ENCODE data around the gene FXYD7.
"Not testable (repeated sequence)": the region's sequence is repeated elsewhere in the genome, so short reads cannot be mapped to it uniquely, and the experiment has no call there.

Gene FXYD7, protein sequence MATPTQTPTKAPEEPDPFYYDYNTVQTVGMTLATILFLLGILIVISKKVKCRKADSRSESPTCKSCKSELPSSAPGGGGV

GRCh38 chr19:35143231-35143715, at the start of gene FXYD7:
TSS of gene FXYD7 (plus strand) at chr19:35143255. CDS start at chr19:35143334, 79 bp downstream.
- no peak for DNase-seq

GRCh38 chr19:35093430-35093829, 49.6 kb upstream of the FXYD7 start:
- no peak for DNase-seq

GRCh38 chr19:35093941-35094647, 49.0 kb upstream of the FXYD7 start:
- DNase-seq = no peak

DNA sequence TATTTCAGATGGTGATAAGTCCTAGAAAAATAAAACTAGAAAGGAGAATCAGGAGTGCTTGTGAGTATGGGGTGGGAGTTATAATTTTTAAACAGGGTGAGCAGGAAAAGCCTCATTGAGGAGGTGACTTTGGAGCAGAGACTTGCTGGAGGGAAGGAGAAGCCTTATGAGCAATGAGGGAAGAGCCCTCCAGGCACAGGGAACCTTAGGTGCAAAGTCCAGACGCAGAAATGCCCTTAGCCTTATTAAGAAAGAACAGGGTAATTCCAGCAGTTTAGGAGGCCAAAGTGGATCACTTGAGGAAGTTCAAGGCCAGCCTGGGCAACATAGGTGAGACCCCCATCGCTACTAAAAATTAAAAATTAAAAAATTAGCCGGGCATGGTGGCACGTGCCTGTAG, 48.4 kb upstream of the FXYD7 start:
- no peak for DNase-seq

DNA sequence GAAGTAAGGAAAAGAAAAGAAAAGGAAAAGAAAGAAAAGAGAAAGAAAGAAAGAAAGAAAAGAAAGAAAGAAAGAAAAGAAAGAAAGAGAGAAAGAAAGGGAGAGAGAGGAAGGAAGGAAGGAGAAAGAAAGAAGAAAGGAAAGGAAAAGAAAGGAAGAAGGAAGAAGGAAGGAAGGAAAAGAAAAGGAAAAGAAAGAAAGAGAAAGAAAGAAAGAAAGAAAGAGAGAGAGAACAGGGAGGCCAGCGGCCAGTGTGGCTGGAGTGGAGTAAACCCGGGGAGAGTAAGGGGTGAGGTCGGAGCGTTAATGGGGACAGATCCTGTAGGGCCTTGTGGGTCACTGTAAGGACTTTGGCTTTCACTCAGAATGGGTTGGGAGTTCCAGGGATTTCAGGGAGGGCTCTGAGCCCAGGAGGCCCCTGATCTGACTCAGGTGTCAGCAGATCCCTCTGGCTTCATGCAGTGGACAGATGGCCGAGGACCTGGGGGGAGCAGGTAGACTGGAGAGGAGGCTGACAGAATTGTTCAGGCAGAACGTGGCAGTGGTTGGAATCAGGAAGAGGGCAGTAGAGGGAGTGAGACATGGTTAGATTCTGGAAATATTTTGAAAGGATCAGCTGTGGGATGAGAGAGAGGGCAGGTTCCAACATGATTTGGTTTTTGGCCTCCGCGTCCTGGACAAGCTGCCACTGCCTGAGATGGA, 47.2 kb upstream of the FXYD7 start:
- no peak for DNase-seq

GRCh38 chr19:35098413-35099049, 44.5 kb upstream of the FXYD7 start:
- DNase-seq = no peak

- no peak for DNase-seq
These were observed 43.7 kb upstream of the FXYD7 start for GRCh38 chr19:35099155-35099896.

- DNase-seq = no peak
These were observed 43.2 kb upstream of the FXYD7 start for GRCh38 chr19:35099897-35100275.

DNA sequence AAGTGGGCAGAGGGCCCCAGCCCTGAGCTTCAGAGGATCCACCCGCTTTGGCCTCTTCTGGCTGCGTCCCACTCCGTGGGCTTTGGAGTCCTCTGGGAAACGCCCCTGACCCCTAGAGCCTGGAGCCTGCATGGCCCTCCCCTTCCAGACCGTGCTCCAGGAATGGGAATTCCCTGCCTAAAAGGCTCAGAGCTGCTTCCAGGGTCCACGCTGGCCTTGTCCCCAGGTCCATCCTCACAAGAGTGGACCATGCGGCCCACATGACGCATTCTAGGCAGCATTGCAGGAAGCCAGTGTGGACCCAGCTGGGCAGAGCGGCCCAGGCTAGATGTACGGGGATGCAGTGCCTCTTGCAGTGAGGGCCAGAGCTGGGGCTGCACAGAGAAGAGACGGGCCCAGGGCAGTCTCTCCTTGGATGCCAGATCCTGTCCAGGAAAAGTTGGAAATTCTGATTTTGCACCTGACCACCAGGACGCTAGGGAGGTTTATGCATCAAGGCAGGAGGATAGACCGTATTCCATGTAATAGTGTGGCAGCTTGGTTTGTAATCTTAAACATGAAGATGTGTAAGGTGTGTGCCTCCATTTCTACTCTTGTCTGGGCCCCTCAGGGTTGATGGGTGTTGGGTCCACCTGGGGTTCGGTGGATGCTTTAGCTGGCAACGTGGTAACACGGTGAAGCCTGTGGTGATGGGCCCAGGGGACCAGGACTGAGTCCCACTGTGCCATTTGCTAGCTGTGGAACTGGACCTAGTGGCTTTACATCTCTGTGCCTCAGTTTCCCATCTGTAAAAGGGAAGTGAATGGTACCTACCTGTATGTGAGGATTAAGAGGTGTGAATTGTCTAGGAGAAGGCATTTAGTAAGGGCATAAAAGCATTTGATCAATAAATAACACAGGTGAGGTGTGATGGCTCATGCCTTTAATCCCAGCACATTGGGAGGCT, 42.2 kb upstream of the FXYD7 start:
- no peak for DNase-seq

GRCh38 chr19:35101949-35102348, 41.1 kb upstream of the FXYD7 start:
- DNase-seq = not testable (repeated sequence)

DNA sequence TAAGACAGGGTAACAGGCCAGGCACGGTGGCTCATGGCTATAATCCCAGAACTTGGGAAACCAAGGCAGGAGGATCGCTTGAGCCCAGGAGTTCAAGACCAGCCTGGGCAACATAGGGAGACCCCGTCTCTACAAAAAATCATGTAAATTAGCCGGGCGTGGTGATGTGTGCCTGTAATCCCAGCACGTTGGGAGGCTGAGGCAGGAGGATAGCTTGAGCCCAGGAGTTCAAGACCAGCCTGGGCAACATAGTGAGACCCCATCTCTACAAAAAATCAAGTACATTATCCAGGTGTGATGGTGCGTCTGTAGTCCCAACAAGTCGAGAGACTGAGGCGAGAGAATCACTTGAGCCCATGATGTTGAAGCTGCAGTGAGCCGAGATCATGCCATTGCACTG, 39.4 kb upstream of the FXYD7 start:
- DNase-seq = not testable (repeated sequence)

GRCh38 chr19:35104361-35104760, 38.7 kb upstream of the FXYD7 start:
- no peak for DNase-seq

- DNase-seq = no peak
These were observed 38.0 kb upstream of the FXYD7 start for GRCh38 chr19:35105047-35105410.

DNA sequence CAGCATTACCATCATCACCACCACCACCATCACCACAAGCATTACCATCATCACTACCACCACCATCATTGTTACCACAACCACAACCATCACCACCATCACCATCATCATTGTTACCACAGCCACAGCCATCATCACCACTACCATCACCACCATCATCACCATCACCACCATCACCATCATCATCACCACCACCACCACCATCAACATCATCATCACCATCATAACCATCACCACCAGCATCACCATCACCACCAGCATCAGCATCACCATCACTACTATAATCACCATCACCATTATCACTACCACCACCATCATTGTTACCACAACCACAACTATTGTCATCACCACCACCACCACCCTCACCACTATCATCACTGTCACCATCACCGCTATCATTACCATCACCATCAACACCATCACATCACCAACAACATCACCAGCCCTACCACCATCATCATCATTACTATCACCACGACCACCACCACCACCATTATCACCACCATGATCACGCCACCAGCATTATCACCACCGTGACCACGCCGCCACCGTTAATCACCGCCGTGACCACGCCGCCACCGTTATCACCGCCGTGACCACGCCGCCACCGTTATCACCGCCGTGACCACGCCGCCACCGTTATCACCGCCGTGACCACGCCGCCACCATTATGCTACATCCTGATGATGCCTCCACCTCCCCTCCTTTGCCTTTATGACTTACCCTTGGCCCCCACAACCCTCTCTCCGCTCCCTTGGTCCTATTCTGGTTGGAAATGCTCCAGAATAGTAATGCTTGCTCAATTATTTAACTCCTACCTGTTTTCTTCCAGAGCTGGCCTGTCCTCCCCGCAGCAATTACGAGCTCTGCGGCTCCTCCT, 37.4 kb upstream of the FXYD7 start:
- DNase-seq = no peak

DNA sequence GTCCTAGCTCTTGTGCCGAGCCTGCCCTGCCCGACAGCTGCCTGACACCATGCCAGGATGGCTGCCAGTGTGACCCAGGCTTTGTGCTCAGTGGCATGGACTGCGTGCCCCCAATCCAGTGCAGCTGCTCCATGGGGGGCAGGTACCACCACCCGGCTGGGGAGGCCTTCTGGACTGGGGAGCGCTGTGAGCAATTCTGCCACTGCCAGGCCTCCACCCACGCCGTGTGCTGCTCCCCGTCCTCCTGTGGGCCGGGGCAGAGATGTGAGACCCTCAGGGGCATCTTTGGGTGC, 36.8 kb upstream of the FXYD7 start:
- DNase-seq = no peak

- DNase-seq = no peak
These were observed 36.0 kb upstream of the FXYD7 start for GRCh38 chr19:35106898-35107541.

DNA sequence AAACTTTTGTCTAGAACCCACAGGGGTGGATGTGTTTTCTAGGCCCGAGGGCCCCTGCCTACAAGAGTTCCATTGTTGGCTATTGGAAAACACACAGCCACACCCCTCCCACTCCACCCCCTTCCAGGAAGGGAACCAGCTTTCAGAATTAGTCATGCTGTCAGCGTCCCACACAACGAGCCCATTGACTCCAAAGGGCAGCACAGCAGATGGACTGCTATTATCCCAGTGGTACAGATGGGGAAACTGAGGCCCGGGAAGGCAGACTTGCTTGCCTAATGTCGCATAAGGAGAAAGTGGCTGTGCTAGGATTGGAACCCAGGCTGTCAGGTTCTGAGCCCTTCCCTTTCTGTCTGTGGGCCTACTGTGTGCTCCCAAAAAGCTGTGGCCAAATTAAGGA, 35.5 kb upstream of the FXYD7 start:
- DNase-seq = no peak

DNA sequence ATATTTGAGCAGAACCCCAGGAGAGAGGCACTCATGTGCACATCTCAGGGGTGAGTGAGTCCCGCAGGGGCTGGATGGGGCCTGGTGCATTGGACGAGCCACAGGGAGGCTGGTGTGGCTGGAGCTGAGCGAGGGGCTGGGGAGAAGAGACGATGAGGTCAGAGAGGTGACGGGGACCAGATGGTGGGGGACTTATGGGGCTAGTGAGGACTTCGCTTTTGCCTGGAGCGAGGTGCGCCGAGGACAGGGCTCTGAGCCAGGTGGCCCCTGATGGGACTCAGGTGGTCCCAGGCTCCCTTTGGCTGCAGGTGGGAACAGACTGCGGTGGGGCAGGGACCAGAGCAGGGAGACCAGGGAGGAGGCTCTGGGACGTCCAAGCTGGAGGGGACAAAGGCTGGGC, 34.3 kb upstream of the FXYD7 start:
- DNase-seq = no peak

GRCh38 chr19:35109395-35110112, 33.5 kb upstream of the FXYD7 start:
- no peak for DNase-seq

DNA sequence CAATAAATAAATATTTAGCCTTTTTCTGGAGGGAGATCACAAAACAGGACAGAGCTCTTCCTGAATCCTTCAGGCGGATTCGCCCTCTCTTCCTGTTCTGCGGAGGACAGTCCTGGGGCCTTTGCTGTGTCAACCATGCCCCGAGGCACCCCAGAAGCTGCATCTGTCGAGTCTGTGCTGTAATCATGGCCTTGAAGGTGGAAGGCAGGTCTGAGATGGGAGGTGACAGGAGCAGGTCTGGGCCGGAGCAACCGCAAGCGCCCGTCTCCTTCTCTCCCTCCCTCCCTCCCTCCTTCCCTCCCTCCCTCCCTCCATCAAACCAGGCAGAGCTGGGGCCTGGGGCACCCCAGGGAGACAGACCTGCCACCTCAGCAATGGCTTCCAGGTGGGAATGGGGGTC, 32.1 kb upstream of the FXYD7 start:
- no peak for DNase-seq

All from activated CD4-positive, alpha-beta T cell treated with anti-CD3 and anti-CD28 coated beads, Interleukin-2, Interleukin-6, amounts not matched to agents 100 ng/mL and 50 ng/mL, durations not matched to agents 16 hours and 8 hours (primary cell).